LNCaP clone FGC (cell line): ENCODE results near the gene CCDC18.
"Not testable (repeated sequence)": the region's sequence is repeated elsewhere in the genome, so short reads cannot be mapped to it uniquely, and the experiment has no call there.

Experiments
- DNase-seq: peaks from one replicate; pipeline ENCODE4 v3.0.0-alpha.2; 2011; ENCODE audit warnings: low read depth
- H3K4me3 ChIP-seq: 2 replicates; pipeline ENCODE4 v1.5.1; 2011; ENCODE audit warnings: mild to moderate bottlenecking, low read depth, low read length, control low read depth
- TF ChIP-seq, protein P1 (sequence below): IDR thresholded peaks from 2 replicates; pipeline ENCODE4 v1.5.1; 2012; ENCODE audit warnings: mild to moderate bottlenecking; ENCODE audit not compliant: control insufficient read depth, insufficient read depth; ENCODE audit errors: extremely low read depth

Gene CCDC18

DNA sequence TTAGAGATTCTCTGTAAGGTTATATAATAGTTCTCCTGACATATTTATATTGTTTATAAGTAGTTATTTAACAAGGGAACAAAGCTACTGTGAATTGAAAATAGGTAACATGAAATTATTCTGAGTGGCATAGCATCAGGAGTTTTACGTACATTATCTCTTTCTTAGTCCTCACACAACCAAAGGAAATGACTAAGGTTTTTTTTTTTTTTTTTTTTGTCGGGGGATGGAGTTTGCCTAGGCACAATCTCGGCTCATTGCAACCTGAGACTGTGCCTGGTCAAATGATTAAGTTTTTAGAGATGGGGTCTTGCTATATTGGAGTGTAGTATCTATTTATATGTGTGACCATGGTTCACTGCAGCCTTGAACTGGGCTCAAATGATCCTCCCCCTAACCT, 25.2 kb upstream of the CCDC18 start:
- DNase-seq, result no peak
- TF ChIP-seq, protein P1, sequence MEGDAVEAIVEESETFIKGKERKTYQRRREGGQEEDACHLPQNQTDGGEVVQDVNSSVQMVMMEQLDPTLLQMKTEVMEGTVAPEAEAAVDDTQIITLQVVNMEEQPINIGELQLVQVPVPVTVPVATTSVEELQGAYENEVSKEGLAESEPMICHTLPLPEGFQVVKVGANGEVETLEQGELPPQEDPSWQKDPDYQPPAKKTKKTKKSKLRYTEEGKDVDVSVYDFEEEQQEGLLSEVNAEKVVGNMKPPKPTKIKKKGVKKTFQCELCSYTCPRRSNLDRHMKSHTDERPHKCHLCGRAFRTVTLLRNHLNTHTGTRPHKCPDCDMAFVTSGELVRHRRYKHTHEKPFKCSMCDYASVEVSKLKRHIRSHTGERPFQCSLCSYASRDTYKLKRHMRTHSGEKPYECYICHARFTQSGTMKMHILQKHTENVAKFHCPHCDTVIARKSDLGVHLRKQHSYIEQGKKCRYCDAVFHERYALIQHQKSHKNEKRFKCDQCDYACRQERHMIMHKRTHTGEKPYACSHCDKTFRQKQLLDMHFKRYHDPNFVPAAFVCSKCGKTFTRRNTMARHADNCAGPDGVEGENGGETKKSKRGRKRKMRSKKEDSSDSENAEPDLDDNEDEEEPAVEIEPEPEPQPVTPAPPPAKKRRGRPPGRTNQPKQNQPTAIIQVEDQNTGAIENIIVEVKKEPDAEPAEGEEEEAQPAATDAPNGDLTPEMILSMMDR, result no peak
- no peak overlapping the region for H3K4me3 ChIP-seq

GRCh38 chr1:93159337-93159736, 21.2 kb upstream of the CCDC18 start:
- no peak overlapping the region for H3K4me3 ChIP-seq
- TF ChIP-seq, protein P1, result no peak
- no peak for DNase-seq

GRCh38 chr1:93163314-93163713, 17.2 kb upstream of the CCDC18 start:
- DNase-seq, result not testable (repeated sequence)

DNA sequence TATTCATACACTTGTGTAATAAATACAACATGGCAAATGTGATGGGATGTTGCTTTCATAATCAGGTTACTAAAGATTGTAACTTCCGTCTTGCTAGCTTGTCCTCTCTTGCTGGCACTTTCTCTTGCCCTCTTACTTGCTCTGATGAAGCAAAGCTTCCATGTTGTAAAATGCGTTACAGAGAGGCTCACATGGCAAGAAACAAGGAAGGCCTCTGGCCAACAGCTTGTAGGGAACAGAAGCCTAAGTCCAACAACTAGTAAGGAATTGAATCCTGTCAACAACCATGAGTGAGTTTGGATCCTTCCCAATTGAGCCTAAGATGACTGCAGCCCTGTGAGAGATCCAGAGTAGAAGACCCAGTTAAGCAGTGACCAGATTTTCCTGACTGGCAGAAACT, 15.7 kb upstream of the CCDC18 start:
- no peak for DNase-seq
- no peak overlapping the region for H3K4me3 ChIP-seq
- TF ChIP-seq, protein P1, result no peak

More at GRCh38 chr1:93163314-93163713, 17.2 kb upstream of the CCDC18 start:
- not testable (repeated sequence) for H3K4me3 ChIP-seq

- not testable (repeated sequence) for H3K4me3 ChIP-seq, DNase-seq
These were observed 14.6 kb upstream of the CCDC18 start for GRCh38 chr1:93165895-93166294.

DNA sequence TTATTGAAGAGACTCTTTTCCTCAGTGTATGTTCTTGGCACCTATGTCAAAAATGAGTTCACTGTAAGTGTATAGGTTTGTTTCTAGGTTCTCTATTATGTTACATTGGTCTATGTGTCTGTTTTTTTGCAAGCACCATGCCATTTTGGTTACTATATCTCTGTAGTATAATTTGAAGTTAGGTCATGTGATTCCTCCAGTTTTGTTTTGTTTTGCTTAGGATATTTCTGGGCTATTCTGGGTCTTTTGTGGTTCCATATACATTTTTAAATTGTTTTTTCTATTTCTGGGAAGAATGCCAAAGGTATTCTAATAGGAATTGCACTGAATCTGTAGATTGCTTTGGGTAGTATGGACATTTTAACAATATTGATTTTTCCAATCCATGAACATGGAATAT, 13.5 kb upstream of the CCDC18 start:
- TF ChIP-seq, protein P1, result no peak
- DNase-seq, result no peak
- H3K4me3 ChIP-seq, result no peak overlapping the region

GRCh38 chr1:93170141-93170678, 10.3 kb upstream of the CCDC18 start:
- DNase-seq, H3K4me3 ChIP-seq: not testable (repeated sequence)

DNA sequence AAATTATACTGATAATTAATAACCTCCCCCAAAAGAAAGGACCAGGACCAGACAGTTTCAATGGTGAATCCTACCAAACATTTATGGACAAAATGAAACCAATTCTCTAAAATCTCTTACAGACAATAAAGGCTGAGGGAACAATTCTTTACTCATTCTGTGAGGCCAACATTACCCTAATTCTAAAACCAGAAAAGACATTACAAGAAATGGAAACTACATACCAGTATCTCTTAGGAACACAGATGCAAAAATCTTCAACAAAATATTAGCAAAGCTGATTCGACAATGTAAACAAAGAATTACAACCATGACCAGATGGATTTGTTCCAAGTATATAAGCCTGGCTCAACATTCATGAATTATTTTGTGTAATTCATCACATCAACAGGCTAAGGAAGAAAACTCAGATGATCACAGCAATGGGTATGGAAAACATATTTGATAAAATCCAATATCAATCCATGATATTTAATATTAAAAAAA, 8.9 kb upstream of the CCDC18 start:
- TF ChIP-seq, protein P1, result no peak
- peak; percentile 46 for DNase-seq
- H3K4me3 ChIP-seq, result no peak overlapping the region

DNA sequence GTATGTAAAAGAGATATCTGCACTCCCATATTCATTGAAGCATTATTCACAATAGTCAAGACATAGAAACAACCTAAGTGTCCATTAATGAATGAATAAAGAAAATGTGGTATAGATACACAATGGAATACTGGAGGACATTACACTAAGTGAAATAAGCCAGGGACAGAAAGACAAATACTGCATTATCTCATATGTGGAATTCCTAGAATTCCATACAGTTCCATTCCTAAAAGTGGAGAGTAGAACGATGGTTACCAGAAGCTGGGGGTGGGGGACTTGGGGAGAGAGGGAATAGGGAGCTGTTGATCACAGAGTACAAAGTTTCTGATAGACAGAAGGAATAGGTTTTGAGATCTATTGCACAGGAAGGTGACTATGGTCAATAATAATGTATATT, 7.7 kb upstream of the CCDC18 start:
- TF ChIP-seq, protein P1, result no peak
- no peak for DNase-seq
- H3K4me3 ChIP-seq, result no peak overlapping the region

DNA sequence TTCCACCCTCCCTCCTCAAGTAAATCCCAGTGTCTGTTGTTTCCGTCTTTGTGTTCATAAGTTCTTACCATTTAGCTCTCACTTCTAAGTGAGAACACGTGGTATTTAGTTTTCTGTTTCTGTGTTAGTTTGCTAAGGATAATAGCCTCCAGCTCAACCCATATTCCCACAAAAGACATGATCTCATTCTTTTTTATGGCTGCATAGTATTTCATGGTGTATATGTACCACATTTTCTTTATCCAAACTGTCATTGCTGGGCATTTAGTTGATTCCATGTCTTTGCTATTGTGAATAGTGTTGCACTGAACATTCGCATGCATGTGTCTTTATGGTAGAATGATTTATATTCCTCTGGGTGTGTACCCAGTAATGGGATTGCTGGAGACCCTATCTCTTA, 5.9 kb upstream of the CCDC18 start:
- not testable (repeated sequence) for DNase-seq, H3K4me3 ChIP-seq
